GM21717 (cell line): ENCODE data around the gene TASOR.
A peak's percentile ranks its signal among the peaks of the same experiment; 100 is the strongest.

ENCODE experiments used
- ATAC-seq: cut with Tn5 transposase; IDR thresholded peaks from one replicate; pipeline ENCODE4 v1.9.1; 2021; ENCODE audit warnings: mild to moderate bottlenecking, moderate library complexity; ENCODE audit not compliant: unreplicated experiment

The TASOR gene

DNA sequence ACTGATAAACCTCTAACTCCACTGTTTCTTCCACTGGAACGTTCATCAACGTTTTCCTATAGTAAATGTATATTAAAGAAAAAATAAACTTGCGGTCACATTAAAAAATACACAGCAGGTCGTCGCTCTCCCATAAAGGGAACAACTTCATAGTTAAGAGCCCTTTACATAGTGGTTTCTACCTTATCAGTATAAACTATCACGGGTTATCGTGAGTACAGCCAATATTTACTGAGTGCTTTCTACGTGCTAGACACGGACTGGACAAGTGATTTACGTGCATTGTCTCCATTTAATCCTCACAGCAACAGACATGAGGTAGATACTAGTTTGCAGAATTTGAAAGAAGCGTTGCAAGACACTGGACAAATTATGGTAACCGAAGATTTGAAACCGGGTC is 964 bp upstream of the TASOR start:
- ATAC-seq, result no peak

DNA sequence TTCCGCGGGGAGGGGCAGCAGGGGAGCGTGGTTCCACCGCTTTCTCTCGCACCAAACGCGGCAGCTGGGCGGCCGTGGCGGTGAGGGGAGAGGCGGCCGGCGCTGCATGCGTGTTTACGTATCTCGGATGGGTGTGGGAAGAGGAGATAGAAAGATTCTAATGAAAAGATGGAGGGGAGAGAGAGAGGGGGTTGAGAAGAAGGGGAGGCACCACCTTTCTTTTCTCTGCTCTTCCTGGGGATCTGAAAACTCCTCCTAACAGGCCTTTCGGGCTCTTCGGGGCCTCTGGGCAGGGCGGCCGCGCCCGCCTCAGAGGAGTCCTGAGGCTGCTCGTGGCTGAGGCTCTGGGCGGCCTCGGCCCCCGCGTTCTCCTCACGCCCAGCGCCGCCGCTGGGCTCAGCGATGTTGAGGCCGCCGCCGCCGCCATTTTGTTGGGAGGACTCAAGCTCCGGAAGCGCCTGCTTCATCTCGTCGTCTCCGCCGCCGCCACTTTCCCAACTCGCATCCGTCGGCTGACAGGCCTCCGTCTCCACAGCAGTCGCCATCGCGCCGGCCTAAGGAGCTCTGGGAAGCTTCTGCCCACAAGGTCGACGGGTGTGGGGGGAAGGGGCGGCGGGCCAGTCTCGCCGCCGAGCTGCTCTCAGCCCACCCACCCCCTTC is 473 bp downstream of the TASOR start:
- peak; percentile 79 for ATAC-seq

DNA sequence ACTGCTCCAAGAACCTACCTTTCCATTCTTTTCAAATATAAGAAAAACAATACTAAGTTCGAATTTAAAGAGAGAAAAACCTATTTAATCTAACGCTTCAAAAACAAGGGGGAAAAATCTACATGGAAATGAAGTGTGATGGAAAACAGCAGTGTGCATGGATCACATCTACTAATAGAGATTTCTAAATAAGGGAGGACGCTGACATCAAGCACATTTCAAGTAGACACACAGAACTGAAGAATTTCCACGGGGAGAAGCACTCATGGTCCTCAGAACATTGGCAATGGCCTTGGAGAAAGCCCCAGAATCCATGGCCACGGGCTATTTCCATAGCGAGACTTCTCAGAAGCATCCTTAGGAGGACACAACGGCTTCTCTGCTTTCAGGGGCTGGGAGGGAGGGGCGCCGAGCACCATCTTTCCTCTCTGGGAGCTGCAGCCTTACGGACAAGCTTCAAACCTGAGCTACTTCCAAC is 1.0 kb downstream of the TASOR start:
- no peak for ATAC-seq

DNA sequence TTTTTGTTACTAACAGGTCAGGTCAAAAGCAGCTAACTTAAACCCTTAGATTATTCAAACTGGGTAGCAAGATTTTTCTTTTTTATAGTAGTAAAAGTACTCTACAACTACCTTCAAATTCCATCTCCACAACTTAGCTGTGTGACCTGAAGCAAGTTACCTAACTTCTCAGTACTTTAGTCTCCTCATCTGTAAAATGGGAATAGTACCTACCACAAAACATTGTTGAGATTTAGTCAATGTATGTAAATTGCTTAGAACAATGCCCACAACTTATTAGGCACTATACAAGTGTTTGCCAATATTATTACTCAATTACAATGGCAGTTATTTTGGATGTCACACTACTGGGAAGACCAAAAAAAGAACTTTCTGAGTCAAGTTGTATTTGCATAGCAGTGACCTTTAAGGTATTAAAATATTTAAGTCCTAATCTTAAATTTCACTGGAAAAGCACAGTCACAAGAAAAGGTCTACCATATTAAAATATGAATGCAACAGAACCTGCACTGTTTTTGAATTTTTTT is 2.9 kb downstream of the TASOR start:
- no peak for ATAC-seq

- no peak for ATAC-seq
These were observed 5.8 kb downstream of the TASOR start for GRCh38 chr3:56677286-56677685.

DNA sequence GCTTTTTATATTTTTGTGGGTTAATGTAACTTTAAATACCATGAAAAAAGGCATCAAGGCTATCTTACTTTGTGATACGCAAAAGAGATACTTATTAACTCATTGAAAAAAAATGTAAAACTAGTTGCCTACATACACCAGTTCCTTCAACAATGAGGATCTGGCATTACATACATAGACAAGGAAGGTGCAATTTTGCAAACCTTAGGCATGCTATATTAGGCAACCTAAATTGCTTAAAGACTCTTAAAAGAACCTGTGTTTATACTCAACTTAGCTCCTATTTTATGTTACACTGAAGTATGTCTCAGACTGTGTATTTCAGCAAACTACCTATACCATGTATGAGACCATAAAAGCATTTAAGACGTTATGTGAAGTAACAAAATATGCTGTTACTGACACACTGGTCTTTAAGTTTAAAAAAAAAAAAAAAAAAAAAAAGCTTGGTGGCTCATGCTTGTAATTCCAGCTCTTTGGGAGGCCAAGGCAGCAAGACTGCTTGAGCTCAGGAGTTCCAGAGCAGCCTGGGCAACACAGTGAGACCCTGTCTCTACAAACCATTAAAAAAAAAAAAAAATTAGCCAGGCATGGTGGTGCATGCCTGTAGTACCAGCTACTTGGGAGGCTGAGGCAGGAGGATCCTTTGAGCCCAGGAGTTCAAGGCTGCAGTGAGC is 9.1 kb downstream of the TASOR start:
- ATAC-seq, result no peak

GRCh38 chr3:56667973-56668579 is 15.0 kb downstream of the TASOR start:
- no peak for ATAC-seq

- no peak for ATAC-seq
These were observed 18.2 kb downstream of the TASOR start for GRCh38 chr3:56664823-56665222.

GRCh38 chr3:56655709-56656108 is 27.4 kb downstream of the TASOR start:
- no peak for ATAC-seq

DNA sequence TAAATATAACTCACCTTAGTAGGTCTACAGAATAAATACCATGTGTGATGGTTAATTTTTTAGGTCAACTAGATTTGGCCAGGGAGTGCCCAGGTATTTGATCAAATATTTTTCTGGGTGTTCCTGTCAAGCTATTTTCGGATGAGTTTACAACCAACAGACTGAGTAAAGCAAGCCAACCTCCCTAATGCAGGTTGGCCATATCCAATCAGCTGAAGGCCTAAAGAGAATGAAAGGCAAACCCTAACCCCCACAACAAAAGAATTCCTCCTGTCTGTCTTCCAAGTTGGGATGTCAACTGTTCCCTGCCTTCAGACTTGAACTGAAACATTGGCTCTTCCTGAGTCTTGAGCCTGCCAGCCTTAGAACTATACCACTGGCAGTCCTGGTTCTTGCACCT is 28.6 kb downstream of the TASOR start:
- no peak for ATAC-seq

DNA sequence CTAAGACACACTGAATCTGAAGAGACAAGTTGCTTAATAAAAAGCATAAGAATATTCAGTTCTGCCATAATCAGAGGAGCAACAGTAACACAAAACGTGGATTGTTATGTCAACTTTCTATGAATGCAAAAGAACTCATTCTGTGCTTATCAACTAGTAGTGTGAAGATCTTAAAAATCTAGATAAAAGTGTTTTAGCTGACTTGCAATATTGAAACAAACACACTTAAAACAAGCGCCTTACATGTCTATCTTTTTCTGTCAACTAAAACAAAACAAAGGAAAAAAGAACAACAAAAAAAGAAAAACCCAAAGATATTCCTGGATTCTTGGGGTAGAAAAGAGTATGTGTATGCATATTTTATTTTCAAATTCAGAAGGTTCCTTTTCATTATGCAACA is 37.7 kb downstream of the TASOR start:
- ATAC-seq, result no peak

DNA sequence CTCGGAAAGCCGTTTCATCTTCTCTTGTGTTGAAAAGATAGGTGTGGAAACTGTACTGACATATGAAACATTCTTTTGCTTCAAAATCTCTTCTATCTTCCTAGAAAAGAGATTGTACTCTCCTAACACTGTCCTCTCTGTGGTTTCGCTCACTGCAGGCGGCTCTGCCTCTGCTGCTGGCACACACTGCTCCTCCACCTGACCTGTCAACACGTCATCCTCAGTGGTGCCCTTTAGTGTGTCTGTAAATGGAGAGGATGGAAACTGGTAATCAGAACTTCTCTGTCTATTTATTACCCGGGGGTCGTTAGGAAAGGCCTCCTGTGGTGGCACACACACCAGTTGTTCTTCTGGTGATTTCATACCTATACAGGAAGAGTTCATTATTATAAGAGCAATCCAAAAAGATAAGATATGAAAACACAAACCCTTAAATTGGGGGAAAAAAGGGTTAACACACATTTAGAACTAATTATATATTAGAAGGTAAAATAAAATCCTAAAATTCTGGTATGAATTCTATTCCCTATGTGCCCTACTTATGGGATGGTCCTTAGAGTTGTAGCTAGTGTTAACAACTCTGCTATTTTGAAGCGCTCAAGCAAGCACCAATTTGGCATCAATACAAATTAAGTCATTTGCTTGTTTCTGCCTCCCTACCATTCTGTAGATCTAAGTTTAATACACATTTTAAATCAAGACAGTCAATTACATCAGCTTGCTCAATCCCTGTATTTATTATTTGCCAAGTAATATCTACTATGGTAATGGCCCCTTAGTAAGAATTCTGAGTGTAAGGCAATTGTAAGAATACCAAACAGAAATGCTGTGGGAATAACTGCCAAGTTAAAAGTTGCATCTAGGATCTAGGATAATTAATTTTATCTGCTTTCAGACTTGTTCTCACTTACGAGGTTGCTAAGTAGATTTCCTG is 49.2 kb downstream of the TASOR start:
- ATAC-seq, result no peak
